HCT116 (cell line): ENCODE results near the gene CASR. TPM values are rescaled to one million over a fixed set of nuclear protein-coding genes. Genes with fewer than 3 reads are reported as not detected.

ENCODE experiments used
- ATAC-seq: fragments of 200-7000 bp; cut with Tn5 transposase; 2 replicates; pipeline ENCODE4 v1.9.1; 2020; ENCODE audit warnings: mild to moderate bottlenecking, moderate library complexity
- BruUV-seq: library from RNA; stranded (reverse); fragments of 400-500 nt; replicated peaks from 2 replicates; lab custom pipeline; 2021; lab: Mats Ljungman, UMichigan
- CTCF ChIA-PET: fragments of 300-600 bp; sonication (Branson Sonifier 250); formaldehyde crosslinking; loops from one replicate; lab custom pipeline; 2021; ENCODE audit warnings: antibody characterized with exemption; lab: Charles Lee
- POLR2A ChIA-PET: fragments of 300-600, 350-600 bp; sonication (Branson Sonifier 250); formaldehyde crosslinking; loops from one replicate; lab custom pipeline; 2021; ENCODE audit warnings: antibody characterized with exemption; lab: Charles Lee
- RAD21 ChIA-PET, 2 experiments: fragments of 300-600 bp; sonication (Branson Sonifier 250); formaldehyde crosslinking; loops; one replicate each; lab custom pipeline; 2023; ENCODE audit warnings: low total read pairs in 2 of 2; ENCODE audit not compliant: uncharacterized antibody in 2 of 2, unreplicated experiment in 2 of 2, low non-redundant PET in 1 of 2; lab: Charles Lee
- DNase-seq: peaks from one replicate; pipeline ENCODE4 v3.0.0-alpha.2; 2010; ENCODE audit warnings: low read depth, low spot score
- H2AFZ ChIP-seq: fragments of 200-600 bp; shearing (Covaris generic), sonication (generic); 2 replicates; pipeline ENCODE4 v1.6.1; 2017; ENCODE audit warnings: low read depth, mixed run types, mixed read lengths, antibody characterized with exemption, low read length; ENCODE audit not compliant: poor library complexity, severe bottlenecking
- H3K27ac ChIP-seq: 2 replicates; pipeline ENCODE4 v1.5.1; 2012; ENCODE audit warnings: low read depth, low read length
- H3K27me3 ChIP-seq: fragments of 200-600 bp; sonication (generic); 2 replicates; pipeline ENCODE4 v1.6.1; 2016; ENCODE audit warnings: mixed run types, low read length, mixed read lengths; ENCODE audit not compliant: insufficient read depth
- H3K36me3 ChIP-seq, 2 experiments: fragments of 200-500 bp in 1 of 2; fragments of 200-600 bp in 1 of 2; sonication (Bioruptor generic) in 1 of 2; sonication (generic) in 1 of 2; 2 replicates each; pipeline versions ENCODE4 v1.5.1 to v1.6.1; 2014 to 2016; ENCODE audit warnings: low read length in 2 of 2, inconsistent platforms in 1 of 2, mixed read lengths in 1 of 2, mixed run types in 1 of 2; ENCODE audit not compliant: insufficient read depth in 2 of 2, control insufficient read depth in 1 of 2
- H3K4me1 ChIP-seq, 2 experiments: fragments of 200-600 bp in 1 of 2; sonication (generic) in 1 of 2; 2 replicates each; pipeline versions ENCODE4 v1.5.1 to v1.6.1; 2012 to 2017; ENCODE audit warnings: low read length in 2 of 2, inconsistent platforms in 1 of 2, mild to moderate bottlenecking in 1 of 2, mixed read lengths in 1 of 2, mixed run types in 1 of 2, moderate library complexity in 1 of 2; ENCODE audit not compliant: insufficient read depth in 2 of 2, control insufficient read depth in 1 of 2
- H3K4me2 ChIP-seq: fragments of 200-600 bp; sonication (generic); 2 replicates; pipeline ENCODE4 v1.6.1; 2017; ENCODE audit warnings: mixed run types, low read length, mixed read lengths
- H3K4me3 ChIP-seq, 2 experiments: fragments of 200-600 bp in 1 of 2; sonication (generic) in 1 of 2; replicated peaks in 1 of 2; 2 replicates each; pipeline ENCODE4 v1.5.1; 2011 to 2016; ENCODE audit warnings: low read length in 2 of 2, control low read depth in 1 of 2, low read depth in 1 of 2, mild to moderate bottlenecking in 1 of 2, mixed read lengths in 1 of 2, mixed run types in 1 of 2
- H3K79me2 ChIP-seq: fragments of 200-600 bp; sonication (generic); 2 replicates; pipeline ENCODE4 v1.6.1; 2017; ENCODE audit warnings: mild to moderate bottlenecking, mixed run types, low read length, moderate library complexity, mixed read lengths; ENCODE audit not compliant: insufficient read depth
- H3K9ac ChIP-seq: fragments of 200-600 bp; sonication (generic); 2 replicates; pipeline ENCODE4 v1.6.1; 2016; ENCODE audit warnings: low read length, mixed read lengths
- H3K9me2 ChIP-seq: fragments of 200-600 bp; sonication (generic), shearing (Covaris generic); 2 replicates; pipeline ENCODE4 v1.6.1; 2017; ENCODE audit warnings: mixed run types, mild to moderate bottlenecking, moderate library complexity; ENCODE audit not compliant: insufficient read depth
- H3K9me3 ChIP-seq, 2 experiments: fragments of 200-500 bp in 1 of 2; fragments of 200-600 bp in 1 of 2; sonication (Bioruptor generic) in 1 of 2; sonication (generic) in 1 of 2; 2 replicates each; pipeline ENCODE4 v1.6.1; 2014 to 2017; ENCODE audit warnings: low read length in 2 of 2, mixed read lengths in 2 of 2, inconsistent platforms in 1 of 2, low read depth in 1 of 2, mild to moderate bottlenecking in 1 of 2, mixed run types in 1 of 2, moderate library complexity in 1 of 2; ENCODE audit not compliant: control insufficient read depth in 1 of 2, insufficient read depth in 1 of 2
- H4K20me1 ChIP-seq: fragments of 200-600 bp; sonication (generic), shearing (Covaris generic); 2 replicates; pipeline ENCODE4 v1.6.1; 2017; ENCODE audit warnings: mixed run types, mild to moderate bottlenecking, moderate library complexity; ENCODE audit not compliant: insufficient read depth
- CTCF ChIP-seq, 3 experiments: fragments of 200-600 bp in 1 of 3; sonication (generic) in 1 of 3; IDR thresholded peaks in 2 of 3; conservative IDR thresholded peaks in 1 of 3; 2 replicates each; pipeline ENCODE4 v1.5.1; 2012 to 2017; ENCODE audit warnings: low read depth in 2 of 3, low read length in 2 of 3, antibody characterized with exemption in 1 of 3, borderline replicate concordance in 1 of 3, control low read depth in 1 of 3, mild to moderate bottlenecking in 1 of 3, mixed read lengths in 1 of 3, mixed run types in 1 of 3, moderate library complexity in 1 of 3; ENCODE audit not compliant: insufficient read depth in 1 of 3
- EGR1 ChIP-seq: IDR thresholded peaks from 2 replicates; pipeline ENCODE4 v1.6.1; 2012; ENCODE audit warnings: low read depth
- ELF1 ChIP-seq: IDR thresholded peaks from 2 replicates; pipeline ENCODE4 v1.6.1; 2012; ENCODE audit warnings: low read depth, borderline replicate concordance
- EZH2 ChIP-seq: fragments of 200-600 bp; sonication (generic); IDR thresholded peaks from 2 replicates; pipeline ENCODE4 v1.6.1; 2017; ENCODE audit warnings: antibody characterized with exemption, mixed run types
- EZH2phosphoT487 ChIP-seq: fragments of 200-600 bp; IDR thresholded peaks from 2 replicates; pipeline ENCODE4 v1.6.1; 2018; ENCODE audit warnings: antibody characterized with exemption, borderline replicate concordance
- POLR2A ChIP-seq: IDR thresholded peaks from 2 replicates; pipeline ENCODE4 v1.7.0; 2011; ENCODE audit warnings: borderline replicate concordance; ENCODE audit not compliant: insufficient read depth, insufficient read length; ENCODE audit errors: extremely low read depth
- SP1 ChIP-seq: IDR thresholded peaks from 2 replicates; pipeline ENCODE4 v1.6.1; 2012; ENCODE audit warnings: low read depth
- YY1 ChIP-seq: IDR thresholded peaks from 2 replicates; pipeline ENCODE4 v1.6.1; 2011; ENCODE audit warnings: low read length, low read depth, moderate library complexity, mild to moderate bottlenecking; ENCODE audit not compliant: insufficient replicate concordance; ENCODE audit errors: extremely low read depth
- ZBTB33 ChIP-seq: IDR thresholded peaks from 2 replicates; pipeline ENCODE4 v1.6.1; 2011; ENCODE audit warnings: mild to moderate bottlenecking, low read length, moderate library complexity; ENCODE audit not compliant: insufficient replicate concordance; ENCODE audit errors: extremely low read depth
- intact Hi-C: fragments of 100-400 bp; cut with micrococcal nuclease; formaldehyde crosslinking; loops from 2 replicates; pipeline ENCODE4 v1.10.0; 2022
- total RNA-seq: library from RNA; stranded (reverse); gene quantifications from one replicate; pipeline ENCODE4 v1.2.1, GENCODE V29; 2021; ENCODE audit not compliant: unreplicated experiment

The CASR gene
- total RNA-seq, 1 experiment from 2014 or later, result not detected

GRCh38 chr3:122255757-122256439, 72.4 kb downstream of the CASR start (continued):
- TF ChIP-seq CTCF (IDR thresholded peaks at IDR 0.05 in 2 of 3, conservative IDR thresholded peaks at IDR 0.05 in 1 of 3; ENCODE audit: borderline replicate concordance in 1 of 3, insufficient read depth in 1 of 3, low read depth in 2 of 3, low read length in 2 of 3) (no peak), EGR1 (no peak), EZH2 (no peak), EZH2phosphoT487 (no peak), SP1 (no peak), ELF1 (no peak), YY1 (no peak)

GRCh38 chr3:122257644-122258364, 74.3 kb downstream of the CASR start:
- ChIA-PET POLR2A (no interaction called here), RAD21 (interaction anchor here in 1 of 2 experiments (1.1 kb wide), 1 partner anchor 711 kb away, joined by 5 read pairs; the partner anchor contains the start of gene POLQ), CTCF (interaction anchor here (1.2 to 4.0 kb wide), 3 partner anchors 157 to 712 kb away, joined by 3 to 50 read pairs (median 6); partner anchors contain the start of gene POLQ)
- no peaks in the 10 kb centered on the region for H3K79me2 ChIP-seq
- no peaks in the 10 kb centered on the region for H3K27me3 ChIP-seq
- no TSS peak for BruUV-seq
- no peak overlapping the region for H3K4me2 ChIP-seq
- no peak overlapping the region for H2AFZ ChIP-seq
- H3K4me1 ChIP-seq, result 0 out of 4 replicates have a peak, but pooled peaks cover 0 to 3% of the 10 kb centered on the region in 2 experiments
- no peaks in the 10 kb centered on the region for H4K20me1 ChIP-seq
- H3K27ac ChIP-seq, result no peak overlapping the region
- H3K9ac ChIP-seq, result no peak overlapping the region
- DNase-seq (no peak), ATAC-seq (no peak)
- TF ChIP-seq YY1 (no peak), ZBTB33 (no peak), POLR2A (no peak)
- intact Hi-C loops, result loop anchor here (1.0 to 10.0 kb wide), 3 partner anchors 157 to 712 kb away; no protein-coding TSS in a partner anchor
- no peaks in the 10 kb centered on the region for H3K9me3 ChIP-seq
- H3K4me3 ChIP-seq, result no peak overlapping the region
- H3K9me2 ChIP-seq, result no peaks in the 10 kb centered on the region
- H3K36me3 ChIP-seq, result no peaks in the 10 kb centered on the region
